WTC11 (cell line): Measurements from ENCODE around the gene KMT2D. TPM values are rescaled to one million over a fixed set of nuclear protein-coding genes. Genes with fewer than 3 reads are reported as not detected.

Experiments used
- ATAC-seq: fragments of 200-7000 bp; cut with Tn5 transposase; 2 replicates; pipeline ENCODE4 v1.10.0; 2021; ENCODE audit warnings: mild to moderate bottlenecking, moderate library complexity
- CTCF ChIA-PET: fragments of 300-600 bp; sonication (Branson Sonifier 250); formaldehyde crosslinking; loops from one replicate; lab custom pipeline; 2021; ENCODE audit warnings: antibody characterized with exemption; lab: Charles Lee
- POLR2A ChIA-PET: fragments of 350-600 bp; sonication (Branson Sonifier 250); formaldehyde crosslinking; loops from one replicate; lab custom pipeline; 2021; ENCODE audit warnings: antibody characterized with exemption; lab: Charles Lee
- DNase-seq: peaks from one replicate; pipeline ENCODE4 v3.0.0; 2021; ENCODE audit warnings: low spot score
- H3K27ac Mint-ChIP-seq: 2 replicates; pipeline ENCODE4 v1.8.0; 2021; ENCODE audit warnings: mixed read lengths
- H3K27me3 Mint-ChIP-seq: 2 replicates; pipeline ENCODE4 v1.8.0; 2021; ENCODE audit warnings: low read depth, mild to moderate bottlenecking, moderate library complexity, mixed read lengths
- H3K36me3 Mint-ChIP-seq: 2 replicates; pipeline ENCODE4 v1.8.0; 2021; ENCODE audit warnings: mixed read lengths
- H3K4me1 Mint-ChIP-seq: 2 replicates; pipeline ENCODE4 v1.8.0; 2022; ENCODE audit warnings: mixed read lengths
- H3K4me3 Mint-ChIP-seq: 2 replicates; pipeline ENCODE4 v1.8.0; 2021; ENCODE audit warnings: mild to moderate bottlenecking, moderate library complexity, mixed read lengths
- H3K9me3 Mint-ChIP-seq: 2 replicates; pipeline ENCODE4 v1.8.0; 2021; ENCODE audit warnings: mixed read lengths
- ATF1 ChIP-seq: sonication (generic); formaldehyde crosslinking; IDR thresholded peaks from 2 replicates; pipeline ENCODE4 v1.8.1; 2023; ENCODE audit warnings: mild to moderate bottlenecking, moderate library complexity, missing genetic modification reagents
- E2F1 ChIP-seq: sonication (generic); formaldehyde crosslinking; IDR thresholded peaks from 2 replicates; pipeline ENCODE4 v1.8.0; 2022; ENCODE audit warnings: mild to moderate bottlenecking, missing genetic modification reagents
- E2F5 ChIP-seq: sonication (generic); formaldehyde crosslinking; IDR thresholded peaks from 2 replicates; pipeline ENCODE4 v1.8.1; 2022; ENCODE audit warnings: mild to moderate bottlenecking, moderate library complexity, missing genetic modification reagents
- GABPB1 ChIP-seq: sonication (generic); formaldehyde crosslinking; IDR thresholded peaks from 2 replicates; pipeline ENCODE4 v1.8.1; 2023; ENCODE audit warnings: mild to moderate bottlenecking, missing genetic modification reagents
- HMGA2 ChIP-seq: fragments of 250-450 bp; sonication (Bioruptor Pico); IDR thresholded peaks from 2 replicates; pipeline ENCODE4 v1.4.0; 2021; ENCODE audit warnings: mild to moderate bottlenecking, moderate library complexity
- MAX ChIP-seq: sonication (generic); formaldehyde crosslinking; IDR thresholded peaks from 2 replicates; pipeline ENCODE4 v1.8.0; 2022; ENCODE audit warnings: mild to moderate bottlenecking, missing genetic modification reagents
- MXD4 ChIP-seq: fragments of 250-450 bp; sonication (Bioruptor Pico); IDR thresholded peaks from 2 replicates; pipeline ENCODE4 v1.8.0; 2021; ENCODE audit warnings: mild to moderate bottlenecking, moderate library complexity, borderline replicate concordance
- MYBL2 ChIP-seq: sonication (generic); formaldehyde crosslinking; IDR thresholded peaks from 2 replicates; pipeline ENCODE4 v1.8.1; 2023; ENCODE audit warnings: mild to moderate bottlenecking, moderate library complexity, missing genetic modification reagents
- NFATC4 ChIP-seq: fragments of 250-450 bp; sonication (Bioruptor Pico); IDR thresholded peaks from 2 replicates; pipeline ENCODE4 v1.9.0; 2021; ENCODE audit warnings: mild to moderate bottlenecking
- NR2C2 ChIP-seq: sonication (generic); formaldehyde crosslinking; IDR thresholded peaks from 2 replicates; pipeline ENCODE4 v1.8.0; 2022; ENCODE audit warnings: mild to moderate bottlenecking, missing genetic modification reagents
- RORB ChIP-seq: fragments of 250-450 bp; sonication (Bioruptor Pico); IDR thresholded peaks from 2 replicates; pipeline ENCODE4 v1.9.0; 2021; ENCODE audit warnings: mild to moderate bottlenecking
- USF1 ChIP-seq: sonication (generic); formaldehyde crosslinking; IDR thresholded peaks from 2 replicates; pipeline ENCODE4 v1.8.0; 2022; ENCODE audit warnings: mild to moderate bottlenecking, missing genetic modification reagents
- ZNF219 ChIP-seq: sonication (generic); formaldehyde crosslinking; IDR thresholded peaks from 2 replicates; pipeline ENCODE4 v1.8.0; 2023; ENCODE audit warnings: missing genetic modification reagents, mild to moderate bottlenecking, borderline replicate concordance
- ZNF317 ChIP-seq: sonication (generic); formaldehyde crosslinking; IDR thresholded peaks from 2 replicates; pipeline ENCODE4 v1.8.1; 2023; ENCODE audit warnings: low read depth, mild to moderate bottlenecking, moderate library complexity, missing genetic modification reagents, borderline replicate concordance
- ZNF423 ChIP-seq: fragments of 250-450 bp; sonication (Bioruptor Pico); IDR thresholded peaks from 2 replicates; pipeline ENCODE4 v2.1.2; 2022; ENCODE audit warnings: mild to moderate bottlenecking, moderate library complexity
- ZSCAN18 ChIP-seq: fragments of 250-450 bp; sonication (Bioruptor Pico); IDR thresholded peaks from 2 replicates; pipeline ENCODE4 v2.1.2; 2022; ENCODE audit warnings: mild to moderate bottlenecking, moderate library complexity
- total RNA-seq: library from RNA; stranded (reverse); gene quantifications from 3 replicates; pipeline ENCODE4 v1.2.3, GENCODE V29; 2021
- TF ChIP-seq, protein P1 (sequence below): sonication (generic); formaldehyde crosslinking; conservative IDR thresholded peaks from 2 replicates; pipeline ENCODE4 v1.8.1; 2023; ENCODE audit warnings: mild to moderate bottlenecking, low read depth, missing genetic modification reagents, moderate library complexity
- TF ChIP-seq, protein P2 (sequence below): sonication (generic); formaldehyde crosslinking; IDR thresholded peaks from 2 replicates; pipeline ENCODE4 v1.8.1; 2023; ENCODE audit warnings: mild to moderate bottlenecking, missing genetic modification reagents, borderline replicate concordance
- TF ChIP-seq, protein P3 (sequence below): sonication (generic); formaldehyde crosslinking; IDR thresholded peaks from 2 replicates; pipeline ENCODE4 v1.8.0; 2023; ENCODE audit warnings: missing genetic modification reagents
- TF ChIP-seq, protein P4 (sequence below): fragments of 250-450 bp; sonication (Bioruptor Pico); IDR thresholded peaks from 2 replicates; pipeline ENCODE4 v1.8.0; 2021; ENCODE audit warnings: mild to moderate bottlenecking
- TF ChIP-seq, protein P5 (sequence below): sonication (generic); formaldehyde crosslinking; IDR thresholded peaks from 2 replicates; pipeline ENCODE4 v1.8.1; 2023; ENCODE audit warnings: mild to moderate bottlenecking, missing genetic modification reagents, moderate library complexity

The KMT2D gene
- total RNA-seq, 1 experiment from 2014 or later: 101 TPM

- TF ChIP-seq NR2C2 (CRISPR knock-in tag): no peak
- no peak for TF ChIP-seq USF1 (CRISPR knock-in tag)
- TF ChIP-seq GABPB1 (CRISPR knock-in tag): no peak
- no peak for TF ChIP-seq MXD4 (CRISPR knock-in tag)
Measured at GRCh38 chr12:49057888-49058287, 2.7 kb downstream of the KMT2D start (continued).

- CTCF ChIA-PET: interaction anchor here (0.5 to 3.2 kb wide), 14 partner anchors 8 to 226 kb away, joined by 3 to 23 read pairs (median 5); partner anchors contain the start of gene RHEBL1
- Mint-ChIP-seq H3K27me3 (no peaks in the 10 kb centered on the region), H3K9me3 (no peaks in the 10 kb centered on the region), H3K36me3 (peaks cover 46% of the 10 kb centered on the region), H3K4me3 (peak overlapping the region; percentile 31), H3K27ac (peak overlapping the region; percentile 29), H3K4me1 (peaks cover 39% of the 10 kb centered on the region)
- DNase-seq: peak; percentile 41
- ATAC-seq: peak; percentile 76
- POLR2A ChIA-PET: interaction anchor here (0.5 to 1.2 kb wide), 2 partner anchors 37 to 43 kb away, joined by 4 to 6 read pairs; no protein-coding TSS in a partner anchor
- TF ChIP-seq NFATC4 (CRISPR knock-in tag) (no peak), MAX (CRISPR knock-in tag) (no peak), MYBL2 (CRISPR knock-in tag) (no peak), ZNF423 (CRISPR knock-in tag) (no peak), HMGA2 (no peak), ATF1 (no peak), ZSCAN18 (CRISPR knock-in tag) (no peak), ZNF219 (no peak), ZNF317 (CRISPR knock-in tag) (no peak), RORB (CRISPR knock-in tag) (no peak), E2F5 (CRISPR knock-in tag) (no peak), E2F1 (CRISPR knock-in tag) (no peak)
- TF ChIP-seq, protein P1, sequence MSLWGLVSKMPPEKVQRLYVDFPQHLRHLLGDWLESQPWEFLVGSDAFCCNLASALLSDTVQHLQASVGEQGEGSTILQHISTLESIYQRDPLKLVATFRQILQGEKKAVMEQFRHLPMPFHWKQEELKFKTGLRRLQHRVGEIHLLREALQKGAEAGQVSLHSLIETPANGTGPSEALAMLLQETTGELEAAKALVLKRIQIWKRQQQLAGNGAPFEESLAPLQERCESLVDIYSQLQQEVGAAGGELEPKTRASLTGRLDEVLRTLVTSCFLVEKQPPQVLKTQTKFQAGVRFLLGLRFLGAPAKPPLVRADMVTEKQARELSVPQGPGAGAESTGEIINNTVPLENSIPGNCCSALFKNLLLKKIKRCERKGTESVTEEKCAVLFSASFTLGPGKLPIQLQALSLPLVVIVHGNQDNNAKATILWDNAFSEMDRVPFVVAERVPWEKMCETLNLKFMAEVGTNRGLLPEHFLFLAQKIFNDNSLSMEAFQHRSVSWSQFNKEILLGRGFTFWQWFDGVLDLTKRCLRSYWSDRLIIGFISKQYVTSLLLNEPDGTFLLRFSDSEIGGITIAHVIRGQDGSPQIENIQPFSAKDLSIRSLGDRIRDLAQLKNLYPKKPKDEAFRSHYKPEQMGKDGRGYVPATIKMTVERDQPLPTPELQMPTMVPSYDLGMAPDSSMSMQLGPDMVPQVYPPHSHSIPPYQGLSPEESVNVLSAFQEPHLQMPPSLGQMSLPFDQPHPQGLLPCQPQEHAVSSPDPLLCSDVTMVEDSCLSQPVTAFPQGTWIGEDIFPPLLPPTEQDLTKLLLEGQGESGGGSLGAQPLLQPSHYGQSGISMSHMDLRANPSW (CRISPR knock-in tag): no peak
- TF ChIP-seq, protein P2, sequence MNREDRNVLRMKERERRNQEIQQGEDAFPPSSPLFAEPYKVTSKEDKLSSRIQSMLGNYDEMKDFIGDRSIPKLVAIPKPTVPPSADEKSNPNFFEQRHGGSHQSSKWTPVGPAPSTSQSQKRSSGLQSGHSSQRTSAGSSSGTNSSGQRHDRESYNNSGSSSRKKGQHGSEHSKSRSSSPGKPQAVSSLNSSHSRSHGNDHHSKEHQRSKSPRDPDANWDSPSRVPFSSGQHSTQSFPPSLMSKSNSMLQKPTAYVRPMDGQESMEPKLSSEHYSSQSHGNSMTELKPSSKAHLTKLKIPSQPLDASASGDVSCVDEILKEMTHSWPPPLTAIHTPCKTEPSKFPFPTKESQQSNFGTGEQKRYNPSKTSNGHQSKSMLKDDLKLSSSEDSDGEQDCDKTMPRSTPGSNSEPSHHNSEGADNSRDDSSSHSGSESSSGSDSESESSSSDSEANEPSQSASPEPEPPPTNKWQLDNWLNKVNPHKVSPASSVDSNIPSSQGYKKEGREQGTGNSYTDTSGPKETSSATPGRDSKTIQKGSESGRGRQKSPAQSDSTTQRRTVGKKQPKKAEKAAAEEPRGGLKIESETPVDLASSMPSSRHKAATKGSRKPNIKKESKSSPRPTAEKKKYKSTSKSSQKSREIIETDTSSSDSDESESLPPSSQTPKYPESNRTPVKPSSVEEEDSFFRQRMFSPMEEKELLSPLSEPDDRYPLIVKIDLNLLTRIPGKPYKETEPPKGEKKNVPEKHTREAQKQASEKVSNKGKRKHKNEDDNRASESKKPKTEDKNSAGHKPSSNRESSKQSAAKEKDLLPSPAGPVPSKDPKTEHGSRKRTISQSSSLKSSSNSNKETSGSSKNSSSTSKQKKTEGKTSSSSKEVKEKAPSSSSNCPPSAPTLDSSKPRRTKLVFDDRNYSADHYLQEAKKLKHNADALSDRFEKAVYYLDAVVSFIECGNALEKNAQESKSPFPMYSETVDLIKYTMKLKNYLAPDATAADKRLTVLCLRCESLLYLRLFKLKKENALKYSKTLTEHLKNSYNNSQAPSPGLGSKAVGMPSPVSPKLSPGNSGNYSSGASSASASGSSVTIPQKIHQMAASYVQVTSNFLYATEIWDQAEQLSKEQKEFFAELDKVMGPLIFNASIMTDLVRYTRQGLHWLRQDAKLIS (CRISPR knock-in tag): no peak
- TF ChIP-seq, protein P3, sequence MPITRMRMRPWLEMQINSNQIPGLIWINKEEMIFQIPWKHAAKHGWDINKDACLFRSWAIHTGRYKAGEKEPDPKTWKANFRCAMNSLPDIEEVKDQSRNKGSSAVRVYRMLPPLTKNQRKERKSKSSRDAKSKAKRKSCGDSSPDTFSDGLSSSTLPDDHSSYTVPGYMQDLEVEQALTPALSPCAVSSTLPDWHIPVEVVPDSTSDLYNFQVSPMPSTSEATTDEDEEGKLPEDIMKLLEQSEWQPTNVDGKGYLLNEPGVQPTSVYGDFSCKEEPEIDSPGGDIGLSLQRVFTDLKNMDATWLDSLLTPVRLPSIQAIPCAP: no peak
- TF ChIP-seq, protein P4, sequence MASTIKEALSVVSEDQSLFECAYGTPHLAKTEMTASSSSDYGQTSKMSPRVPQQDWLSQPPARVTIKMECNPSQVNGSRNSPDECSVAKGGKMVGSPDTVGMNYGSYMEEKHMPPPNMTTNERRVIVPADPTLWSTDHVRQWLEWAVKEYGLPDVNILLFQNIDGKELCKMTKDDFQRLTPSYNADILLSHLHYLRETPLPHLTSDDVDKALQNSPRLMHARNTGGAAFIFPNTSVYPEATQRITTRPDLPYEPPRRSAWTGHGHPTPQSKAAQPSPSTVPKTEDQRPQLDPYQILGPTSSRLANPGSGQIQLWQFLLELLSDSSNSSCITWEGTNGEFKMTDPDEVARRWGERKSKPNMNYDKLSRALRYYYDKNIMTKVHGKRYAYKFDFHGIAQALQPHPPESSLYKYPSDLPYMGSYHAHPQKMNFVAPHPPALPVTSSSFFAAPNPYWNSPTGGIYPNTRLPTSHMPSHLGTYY (CRISPR knock-in tag): no peak
- TF ChIP-seq, protein P5, sequence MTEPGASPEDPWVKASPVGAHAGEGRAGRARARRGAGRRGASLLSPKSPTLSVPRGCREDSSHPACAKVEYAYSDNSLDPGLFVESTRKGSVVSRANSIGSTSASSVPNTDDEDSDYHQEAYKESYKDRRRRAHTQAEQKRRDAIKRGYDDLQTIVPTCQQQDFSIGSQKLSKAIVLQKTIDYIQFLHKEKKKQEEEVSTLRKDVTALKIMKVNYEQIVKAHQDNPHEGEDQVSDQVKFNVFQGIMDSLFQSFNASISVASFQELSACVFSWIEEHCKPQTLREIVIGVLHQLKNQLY (CRISPR knock-in tag): no peak
Measured at GRCh38 chr12:49055978-49056754, 4.4 kb downstream of the KMT2D start.
